M059J (cell line): ENCODE results near the gene SNCA. TPM values are rescaled to one million over a fixed set of nuclear protein-coding genes. Genes with fewer than 3 reads are reported as not detected.

ENCODE experiments used
- DNase-seq: peaks from one replicate; pipeline ENCODE4 v3.0.0-alpha.2; 2012; ENCODE audit warnings: low read depth
- total RNA-seq: library from RNA; depleted of rRNA; stranded (reverse); fragments of >200 nt; shearing (Covaris generic); gene quantifications from 2 replicates; pipeline ENCODE4 v1.2.3, GENCODE V29; 2014

Gene SNCA
- total RNA-seq, 1 experiment from 2014 or later: 8.3 TPM

GRCh38 chr4:89754531-89754930 lies 82.4 kb downstream of the SNCA start:
- peak; percentile 26 for DNase-seq

- DNase-seq: peak; percentile 92
These were observed 83.3 kb downstream of the SNCA start for GRCh38 chr4:89753601-89754066.

GRCh38 chr4:89752932-89753598 lies 83.9 kb downstream of the SNCA start:
- peak; percentile 83 for DNase-seq

GRCh38 chr4:89751416-89751815 lies 85.5 kb downstream of the SNCA start:
- DNase-seq: no peak

GRCh38 chr4:89746377-89746776 lies 90.6 kb downstream of the SNCA start:
- DNase-seq: no peak

GRCh38 chr4:89745708-89746107 lies 91.3 kb downstream of the SNCA start:
- DNase-seq: no peak

GRCh38 chr4:89744914-89745313 lies 92.0 kb downstream of the SNCA start:
- DNase-seq: no peak

GRCh38 chr4:89741768-89742167 lies 95.2 kb downstream of the SNCA start:
- DNase-seq: no peak

GRCh38 chr4:89739311-89739988 lies 97.5 kb downstream of the SNCA start:
- DNase-seq: no peak

GRCh38 chr4:89737888-89738287 lies 99.1 kb downstream of the SNCA start:
- DNase-seq: peak; percentile 80

- DNase-seq: no peak
These were observed 103.0 kb downstream of the SNCA start for GRCh38 chr4:89733946-89734345.

GRCh38 chr4:89727238-89727637 lies 109.7 kb downstream of the SNCA start:
- DNase-seq: no peak

- no peak for DNase-seq
These were observed 111.7 kb downstream of the SNCA start for GRCh38 chr4:89725268-89725667.

- DNase-seq: peak; percentile 38
These were observed 112.2 kb downstream of the SNCA start for GRCh38 chr4:89724716-89725115.

- DNase-seq: no peak
These were observed 113.9 kb downstream of the SNCA start for GRCh38 chr4:89723096-89723495.

GRCh38 chr4:89722517-89722916 lies 114.4 kb downstream of the SNCA start:
- DNase-seq: no peak

- no peak for DNase-seq
These were observed 116.0 kb downstream of the SNCA start for GRCh38 chr4:89720981-89721380.

- no peak for DNase-seq
These were observed 117.3 kb downstream of the SNCA start for GRCh38 chr4:89719536-89720090.

GRCh38 chr4:89716893-89717292 lies 120.1 kb downstream of the SNCA start:
- DNase-seq: no peak

- DNase-seq: no peak
These were observed 121.3 kb downstream of the SNCA start for GRCh38 chr4:89715631-89716030.

- DNase-seq: no peak
These were observed 124.1 kb downstream of the SNCA start for GRCh38 chr4:89712827-89713226.

- DNase-seq: no peak
These were observed 124.8 kb downstream of the SNCA start for GRCh38 chr4:89712141-89712540.

- DNase-seq: no peak
These were observed 128.0 kb downstream of the SNCA start for GRCh38 chr4:89708903-89709421.
